GM19328 (cell line): Measurements from ENCODE around the gene TLR6.
A peak's percentile ranks its signal among the peaks of the same experiment; 100 is the strongest.
"Not testable (repeated sequence)": the region's sequence is repeated elsewhere in the genome, so short reads cannot be mapped to it uniquely, and the experiment has no call there.

Experiments used
- ATAC-seq: cut with Tn5 transposase; IDR thresholded peaks from one replicate; pipeline ENCODE4 v1.9.1; 2021; ENCODE audit warnings: mild to moderate bottlenecking, moderate library complexity; ENCODE audit not compliant: unreplicated experiment

The TLR6 gene

GRCh38 chr4:38791010-38791409, 65.6 kb downstream of the TLR6 start:
- ATAC-seq, result no peak

DNA sequence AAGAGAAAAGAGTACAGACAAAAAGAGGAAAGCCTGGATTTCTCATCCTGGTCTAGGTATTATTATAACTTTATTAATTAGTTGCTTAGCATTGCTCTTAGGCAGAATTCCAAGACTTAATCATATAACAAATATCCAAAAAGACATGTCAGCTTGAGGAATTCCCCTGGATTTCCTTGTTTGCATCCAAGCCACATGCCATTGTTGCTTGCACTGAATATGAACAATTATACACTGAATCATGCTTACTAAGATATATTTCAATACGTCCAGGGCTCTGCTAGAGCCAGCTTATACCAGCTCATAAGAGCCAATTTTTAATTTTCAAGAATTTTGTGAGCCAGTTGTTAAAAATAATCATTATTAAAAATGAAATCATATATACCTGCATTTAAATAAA, 68.3 kb downstream of the TLR6 start:
- ATAC-seq, result no peak

DNA sequence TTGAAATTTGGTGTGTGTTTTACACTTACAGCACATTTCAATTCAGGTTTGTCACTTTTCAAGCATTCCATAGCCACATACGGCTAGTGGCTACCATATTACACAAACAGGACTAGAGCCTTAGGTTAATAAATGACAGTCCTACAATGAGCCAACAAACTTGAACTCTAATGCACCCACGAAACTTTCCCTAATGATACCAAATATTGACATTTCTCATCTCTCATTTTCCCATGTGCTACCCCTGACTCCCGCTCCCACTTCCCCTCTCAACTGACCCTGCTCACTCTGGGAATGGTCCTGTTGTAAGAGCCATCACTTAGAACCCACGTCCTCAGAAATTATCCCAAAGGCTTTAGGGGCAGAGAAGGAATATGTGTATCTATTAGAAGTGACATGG, 68.9 kb downstream of the TLR6 start:
- no peak for ATAC-seq

DNA sequence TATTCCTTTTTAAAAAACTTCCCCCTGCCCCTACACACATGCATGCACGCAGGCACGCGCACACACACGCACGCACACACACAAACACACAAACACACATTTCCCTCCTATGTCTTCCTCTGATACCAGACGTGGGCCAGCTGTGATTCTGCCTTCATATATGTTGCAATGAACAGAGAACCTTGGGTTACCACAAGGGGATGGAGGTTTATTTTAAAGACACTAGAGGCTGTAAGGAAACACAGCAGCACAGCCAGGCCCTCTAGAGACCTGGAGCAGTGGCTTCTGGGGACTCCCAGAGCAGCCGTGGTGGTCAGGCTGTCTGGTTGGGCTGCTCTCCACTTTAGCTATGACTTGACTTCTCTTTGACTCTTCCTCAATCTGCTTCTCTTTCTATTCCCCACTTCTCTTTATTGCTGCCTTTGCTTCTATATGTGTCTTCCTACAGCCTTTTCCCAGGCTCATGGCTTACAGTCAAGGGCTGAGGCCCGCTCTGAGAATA, 70.7 kb downstream of the TLR6 start:
- peak; percentile 58 for ATAC-seq

GRCh38 chr4:38785041-38785790, 71.4 kb downstream of the TLR6 start:
- ATAC-seq, result no peak

GRCh38 chr4:38784141-38784540, 72.5 kb downstream of the TLR6 start:
- ATAC-seq, result no peak

- no peak for ATAC-seq
Observed at GRCh38 chr4:38783109-38783460, 73.5 kb downstream of the TLR6 start.

GRCh38 chr4:38782452-38783108, 74.0 kb downstream of the TLR6 start, which contains the start of gene TLR10:
TLR10 (minus strand) TSS chr4:38782990; CDS start chr4:38775590, 7,400 bp downstream.
- ATAC-seq, result no peak

DNA sequence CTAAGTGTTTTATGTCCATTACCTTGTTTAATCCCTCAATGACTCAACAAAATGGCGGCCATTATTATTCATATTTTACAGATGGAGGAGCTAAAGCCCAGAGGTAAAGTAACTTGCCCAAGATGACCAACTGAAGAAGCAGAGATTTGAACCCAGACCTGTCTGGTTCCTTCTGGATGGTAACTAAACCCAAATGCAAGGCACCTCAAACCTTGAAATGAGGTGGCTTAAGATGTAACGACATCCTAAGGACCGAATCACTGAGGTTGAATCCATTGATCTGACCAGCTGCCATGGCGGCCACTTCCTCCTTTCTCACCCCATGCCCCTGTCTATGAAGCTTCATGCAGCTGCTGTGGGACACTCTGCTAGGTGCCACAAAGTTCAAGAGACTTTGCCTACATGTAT, 74.8 kb downstream of the TLR6 start:
- no peak for ATAC-seq

- ATAC-seq, result no peak
Observed at GRCh38 chr4:38780833-38781484, 75.7 kb downstream of the TLR6 start.

DNA sequence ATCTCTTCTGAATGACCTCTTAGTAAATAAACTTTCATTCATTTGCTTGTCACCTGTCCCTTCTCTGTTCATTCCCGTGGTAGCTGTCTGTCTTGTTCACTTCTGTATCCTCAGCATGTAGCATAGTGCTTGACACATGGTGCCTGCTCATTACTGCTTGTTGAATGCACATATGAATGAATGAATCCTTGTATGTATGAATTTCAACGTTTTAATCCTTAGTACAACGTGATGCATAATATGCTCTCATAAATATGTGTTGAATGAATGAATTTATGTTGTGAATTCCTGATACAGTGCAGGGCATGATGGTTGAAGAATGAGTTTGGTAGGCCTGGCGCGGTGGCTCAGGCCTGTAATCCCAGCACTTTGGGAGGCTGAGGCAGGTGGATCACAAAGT, 76.8 kb downstream of the TLR6 start:
- ATAC-seq, result no peak

- not testable (repeated sequence) for ATAC-seq
Observed at GRCh38 chr4:38777925-38778324, 78.7 kb downstream of the TLR6 start.

DNA sequence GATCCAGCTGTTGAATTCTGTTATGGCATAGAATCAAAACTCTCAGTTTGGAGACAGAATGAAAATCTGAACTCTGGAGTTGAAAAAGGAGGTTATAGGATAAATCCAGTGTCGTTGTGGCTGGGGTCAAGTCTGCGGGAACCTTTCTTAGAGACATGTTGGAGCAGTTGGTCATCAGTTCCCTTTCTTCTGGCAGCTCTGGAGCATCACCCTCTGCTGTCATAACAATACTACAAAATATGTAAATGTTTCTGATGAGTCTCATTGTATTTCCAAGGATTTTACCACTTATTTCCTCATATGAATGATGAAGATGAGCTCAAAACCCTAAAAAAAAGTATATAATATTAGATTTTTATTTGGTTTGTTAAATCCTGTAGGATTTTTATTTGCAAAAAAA, 81.3 kb downstream of the TLR6 start:
- no peak for ATAC-seq

GRCh38 chr4:38774181-38774955, 82.2 kb downstream of the TLR6 start:
- no peak for ATAC-seq
